Peyer's patch (tissue), 4 donors: Measurements from ENCODE around the gene TTYH3. TPM values are rescaled to one million over a fixed set of nuclear protein-coding genes. Genes with fewer than 3 reads are reported as not detected.

Source experiments
- DNase-seq, 3 donors: peaks; one replicate each; pipeline ENCODE4 v3.0.0-alpha.2; 2017 to 2019
- H3K27ac ChIP-seq, 4 donors: fragments of 200-600 bp; sonication (generic); one replicate each; pipeline ENCODE4 v1.5.1; 2016 to 2019
- H3K27me3 ChIP-seq, 2 donors: fragments of 200-600 bp; sonication (generic); one replicate each; pipeline ENCODE4 v1.5.1; 2019
- H3K36me3 ChIP-seq, 3 donors: fragments of 200-600 bp; sonication (generic); one replicate each; pipeline ENCODE4 v1.5.1; 2016 to 2019
- H3K4me1 ChIP-seq, 4 donors: fragments of 200-600 bp; sonication (generic); one replicate each; pipeline ENCODE4 v1.5.1; 2016 to 2019
- H3K4me3 ChIP-seq, 4 donors: fragments of 200-600 bp; sonication (generic); 1 replicate in 3 of 4; 2 replicates in 1 of 4; pipeline ENCODE4 v1.5.1; 2016 to 2019; ENCODE audit warnings: mild to moderate bottlenecking in 1 of 4
- H3K9me3 ChIP-seq, 4 donors: fragments of 200-600 bp; sonication (generic); one replicate each; pipeline ENCODE4 v1.5.1; 2016 to 2019; ENCODE audit warnings: mild to moderate bottlenecking in 1 of 4
- CTCF ChIP-seq, 6 experiments: fragments of 450-650 bp in 4 of 6; fragments of 200-600 bp in 2 of 6; sonication (generic) in 1 of 6; IDR thresholded peaks; one replicate each; pipeline ENCODE4 v1.5.1; 2017 to 2019; ENCODE audit warnings: antibody characterized with exemption in 6 of 6, mild to moderate bottlenecking in 3 of 6, moderate library complexity in 1 of 6
- POLR2A ChIP-seq, 2 donors: fragments of 450-650 bp; IDR thresholded peaks; one replicate each; pipeline ENCODE4 v1.5.1; 2017; ENCODE audit warnings: antibody characterized with exemption in 2 of 2, mild to moderate bottlenecking in 2 of 2, moderate library complexity in 2 of 2
- total RNA-seq, 4 donors: library from RNA; depleted of rRNA; stranded (reverse); fragments of >200 nt; gene quantifications; one replicate each; pipeline ENCODE4 v1.1.0, GENCODE V29; 2016

The TTYH3 gene
- total RNA-seq, 4 donors from 2014 or later = 61.8 to 99.9 (median 83.4) TPM

GRCh38 chr7:2654059-2654458, 22.3 kb downstream of the TTYH3 start:
- TF ChIP-seq CTCF (IDR thresholded peaks at IDR 0.05) = no peak
- no peak for TF ChIP-seq POLR2A (IDR thresholded peaks at IDR 0.05)
- Histone ChIP-seq H3K4me3 (no peak overlapping the region), H3K27me3 (no peaks in the 10 kb centered on the region), H3K4me1 (no peaks in the 10 kb centered on the region), H3K36me3 (peaks cover 0 to 61% (median 0%) of the 10 kb centered on the region in 3 donors), H3K9me3 (no peaks in the 10 kb centered on the region), H3K27ac (no peak overlapping the region)
- no peak for DNase-seq

GRCh38 chr7:2655870-2656614, 24.3 kb downstream of the TTYH3 start:
- TF ChIP-seq POLR2A (IDR thresholded peaks at IDR 0.05) = no peak
- no peak for TF ChIP-seq CTCF (IDR thresholded peaks at IDR 0.05)
- no peaks in the 10 kb centered on the region for H3K9me3 ChIP-seq
- no peak overlapping the region for H3K27ac ChIP-seq
- peaks cover 0 to 64% (median 0%) of the 10 kb centered on the region in 3 donors for H3K36me3 ChIP-seq
- no peak overlapping the region for H3K4me3 ChIP-seq
- H3K27me3 ChIP-seq = no peaks in the 10 kb centered on the region
- DNase-seq = no peak
- no peaks in the 10 kb centered on the region for H3K4me1 ChIP-seq

- Histone ChIP-seq H3K9me3 (no peaks in the 10 kb centered on the region), H3K4me1 (no peaks in the 10 kb centered on the region), H3K4me3 (no peak overlapping the region), H3K27me3 (no peaks in the 10 kb centered on the region), H3K27ac (no peak overlapping the region), H3K36me3 (peaks cover 0 to 60% (median 0%) of the 10 kb centered on the region in 3 donors)
- no peak for DNase-seq
- TF ChIP-seq CTCF (IDR thresholded peaks at IDR 0.05) = no peak
- no peak for TF ChIP-seq POLR2A (IDR thresholded peaks at IDR 0.05)
Measured at GRCh38 chr7:2657208-2657607, 25.4 kb downstream of the TTYH3 start.

- H3K27me3 ChIP-seq = no peaks in the 10 kb centered on the region
- no peak overlapping the region for H3K4me3 ChIP-seq
- H3K36me3 ChIP-seq = peaks cover 0 to 64% (median 0%) of the 10 kb centered on the region in 3 donors
- TF ChIP-seq CTCF (IDR thresholded peaks at IDR 0.05) (no peak), POLR2A (IDR thresholded peaks at IDR 0.05) (no peak)
- no peak for DNase-seq
- H3K4me1 ChIP-seq = peaks cover 0 to 6% (median 0%) of the 10 kb centered on the region in 4 donors
- no peak overlapping the region for H3K27ac ChIP-seq
- H3K9me3 ChIP-seq = no peaks in the 10 kb centered on the region
Measured at GRCh38 chr7:2657920-2658671, 26.3 kb downstream of the TTYH3 start.

- TF ChIP-seq CTCF (IDR thresholded peaks at IDR 0.05) = no peak
- no peak for TF ChIP-seq POLR2A (IDR thresholded peaks at IDR 0.05)
- Histone ChIP-seq H3K27me3 (no peaks in the 10 kb centered on the region), H3K36me3 (peaks cover 0 to 59% (median 0%) of the 10 kb centered on the region in 3 donors), H3K4me1 (peaks cover 0 to 7% (median 0%) of the 10 kb centered on the region in 4 donors), H3K9me3 (no peaks in the 10 kb centered on the region), H3K4me3 (no peak overlapping the region), H3K27ac (no peak overlapping the region)
- DNase-seq = no peak
Measured at GRCh38 chr7:2658941-2659340, 27.2 kb downstream of the TTYH3 start.
